ENCODE data around the gene NPSR1.

NPSR1 gene

GRCh38 chr7:34659472-34660075 is 1.6 kb downstream of the NPSR1 start:
- no peak for TF ChIP-seq Cebpa-rat (IDR thresholded peaks at IDR 0.05)
- Histone ChIP-seq H4K20me1 (no peaks in the 10 kb centered on the region), H3K27me3 (no peaks in the 10 kb centered on the region)

GRCh38 chr7:34662058-34662708 is 4.2 kb downstream of the NPSR1 start:
- TF ChIP-seq Cebpa-rat (IDR thresholded peaks at IDR 0.05) = no peak
- H4K20me1 ChIP-seq = no peaks in the 10 kb centered on the region
- H3K9ac ChIP-seq = no peak overlapping the region
- H3K27me3 ChIP-seq = no peaks in the 10 kb centered on the region
- H3K4me1 ChIP-seq = no peaks in the 10 kb centered on the region
- H3K36me3 ChIP-seq = no peaks in the 10 kb centered on the region
- H3K4me3 ChIP-seq = no peak overlapping the region
- no peak overlapping the region for H3K4me2 ChIP-seq
- H3K9me3 ChIP-seq = no peaks in the 10 kb centered on the region
- H3K27ac ChIP-seq = no peak overlapping the region

More at GRCh38 chr7:34659472-34660075, 1.6 kb downstream of the NPSR1 start:
- Histone ChIP-seq H3K27ac (no peak overlapping the region), H3K9me3 (no peaks in the 10 kb centered on the region), H3K4me2 (no peak overlapping the region), H3K9ac (no peak overlapping the region), H3K4me1 (no peaks in the 10 kb centered on the region), H3K36me3 (no peaks in the 10 kb centered on the region), H3K4me3 (no peak overlapping the region)

GRCh38 chr7:34664755-34665154 is 6.7 kb downstream of the NPSR1 start:
- TF ChIP-seq Cebpa-rat (IDR thresholded peaks at IDR 0.05) = no peak
- no peaks in the 10 kb centered on the region for H4K20me1 ChIP-seq
- H3K27me3 ChIP-seq = no peaks in the 10 kb centered on the region
- no peak overlapping the region for H3K4me2 ChIP-seq
- H3K36me3 ChIP-seq = no peaks in the 10 kb centered on the region
- H3K27ac ChIP-seq = no peak overlapping the region
- no peaks in the 10 kb centered on the region for H3K4me1 ChIP-seq
- H3K4me3 ChIP-seq = no peak overlapping the region
- no peak overlapping the region for H3K9ac ChIP-seq
- H3K9me3 ChIP-seq = no peaks in the 10 kb centered on the region

GRCh38 chr7:34672430-34672829 is 14.4 kb downstream of the NPSR1 start:
- H4K20me1 ChIP-seq = no peaks in the 10 kb centered on the region
- no peak overlapping the region for H3K4me2 ChIP-seq
- H3K9ac ChIP-seq = no peak overlapping the region
- H3K27ac ChIP-seq = no peak overlapping the region
- no peak for TF ChIP-seq Cebpa-rat (IDR thresholded peaks at IDR 0.05)
- H3K27me3 ChIP-seq = no peaks in the 10 kb centered on the region
- no peaks in the 10 kb centered on the region for H3K9me3 ChIP-seq
- H3K36me3 ChIP-seq = no peaks in the 10 kb centered on the region
- no peak overlapping the region for H3K4me3 ChIP-seq
- no peaks in the 10 kb centered on the region for H3K4me1 ChIP-seq

GRCh38 chr7:34673066-34673465 is 15.0 kb downstream of the NPSR1 start:
- H3K4me1 ChIP-seq = no peaks in the 10 kb centered on the region
- H3K4me3 ChIP-seq = no peak overlapping the region
- H4K20me1 ChIP-seq = no peaks in the 10 kb centered on the region
- H3K27ac ChIP-seq = no peak overlapping the region
- H3K4me2 ChIP-seq = no peak overlapping the region
- H3K27me3 ChIP-seq = no peaks in the 10 kb centered on the region
- TF ChIP-seq Cebpa-rat (IDR thresholded peaks at IDR 0.05) = no peak
- H3K9me3 ChIP-seq = no peaks in the 10 kb centered on the region
- H3K36me3 ChIP-seq = no peaks in the 10 kb centered on the region
- H3K9ac ChIP-seq = no peak overlapping the region

- no peak for TF ChIP-seq Cebpa-rat (IDR thresholded peaks at IDR 0.05)
- Histone ChIP-seq H3K9me3 (no peaks in the 10 kb centered on the region), H3K36me3 (no peaks in the 10 kb centered on the region), H3K9ac (no peak overlapping the region), H4K20me1 (no peaks in the 10 kb centered on the region), H3K4me1 (no peaks in the 10 kb centered on the region), H3K27me3 (no peaks in the 10 kb centered on the region), H3K4me3 (no peak overlapping the region), H3K27ac (no peak overlapping the region), H3K4me2 (no peak overlapping the region)
Observed at GRCh38 chr7:34675749-34676374, 17.8 kb downstream of the NPSR1 start.

GRCh38 chr7:34677491-34677890 is 19.5 kb downstream of the NPSR1 start:
- H3K9me3 ChIP-seq = no peaks in the 10 kb centered on the region
- H4K20me1 ChIP-seq = no peaks in the 10 kb centered on the region
- H3K4me3 ChIP-seq = no peak overlapping the region
- no peak overlapping the region for H3K4me2 ChIP-seq
- TF ChIP-seq Cebpa-rat (IDR thresholded peaks at IDR 0.05) = no peak
- no peak overlapping the region for H3K27ac ChIP-seq
- no peaks in the 10 kb centered on the region for H3K27me3 ChIP-seq
- H3K36me3 ChIP-seq = no peaks in the 10 kb centered on the region
- H3K9ac ChIP-seq = no peak overlapping the region
- no peaks in the 10 kb centered on the region for H3K4me1 ChIP-seq

- Histone ChIP-seq H3K9ac (no peak overlapping the region), H3K27ac (no peak overlapping the region), H3K9me3 (no peaks in the 10 kb centered on the region), H4K20me1 (no peaks in the 10 kb centered on the region), H3K36me3 (no peaks in the 10 kb centered on the region), H3K4me3 (no peak overlapping the region), H3K4me2 (no peak overlapping the region), H3K27me3 (no peaks in the 10 kb centered on the region), H3K4me1 (no peaks in the 10 kb centered on the region)
- TF ChIP-seq Cebpa-rat (IDR thresholded peaks at IDR 0.05) = no peak
Observed at GRCh38 chr7:34687529-34687928, 29.5 kb downstream of the NPSR1 start.

GRCh38 chr7:34696415-34696814 is 38.4 kb downstream of the NPSR1 start:
- no peaks in the 10 kb centered on the region for H3K36me3 ChIP-seq
- H4K20me1 ChIP-seq = no peaks in the 10 kb centered on the region
- no peaks in the 10 kb centered on the region for H3K27me3 ChIP-seq
- no peak overlapping the region for H3K4me3 ChIP-seq
- peaks cover 21% of the 10 kb centered on the region; the same call in 1 of the 2 replicates for H3K9me3 ChIP-seq
- no peak for TF ChIP-seq Cebpa-rat (IDR thresholded peaks at IDR 0.05)
- H3K4me1 ChIP-seq = peaks cover 7% of the 10 kb centered on the region
- no peak overlapping the region for H3K9ac ChIP-seq
- H3K4me2 ChIP-seq = no peak overlapping the region
- H3K27ac ChIP-seq = no peak overlapping the region

- H3K36me3 ChIP-seq = no peaks in the 10 kb centered on the region
- H3K27me3 ChIP-seq = no peaks in the 10 kb centered on the region
- no peak overlapping the region for H3K27ac ChIP-seq
- TF ChIP-seq Cebpa-rat (IDR thresholded peaks at IDR 0.05) = no peak
- H3K4me1 ChIP-seq = no peaks in the 10 kb centered on the region
- no peak overlapping the region for H3K9ac ChIP-seq
- no peak overlapping the region for H3K4me2 ChIP-seq
- H3K9me3 ChIP-seq = no peaks in the 10 kb centered on the region
- no peak overlapping the region for H3K4me3 ChIP-seq
- no peaks in the 10 kb centered on the region for H4K20me1 ChIP-seq
Observed at GRCh38 chr7:34709771-34710170, 51.8 kb downstream of the NPSR1 start.
